Stimulated activated CD8-positive, alpha-beta memory T cell treated with anti-CD3 and anti-CD28 coated beads, Interleukin-12 subunit alpha, Interleukin-12 subunit beta, amount 100 ng/mL, for 24 hours (primary cell): ENCODE measurements around the gene P2RY2.
"Not testable (repeated sequence)": the region's sequence is repeated elsewhere in the genome, so short reads cannot be mapped to it uniquely, and the experiment has no call there.

ENCODE experiments used
- DNase-seq: peaks from one replicate; pipeline ENCODE4 v3.0.0-alpha.2; 2020; ENCODE audit errors: extremely low read depth

P2RY2 gene

GRCh38 chr11:73228268-73229134 is 10.4 kb downstream of the P2RY2 start:
- no peak for DNase-seq

GRCh38 chr11:73229321-73229895 is 11.3 kb downstream of the P2RY2 start:
- DNase-seq, result no peak

GRCh38 chr11:73229896-73230875 is 12.1 kb downstream of the P2RY2 start:
- no peak for DNase-seq

DNA sequence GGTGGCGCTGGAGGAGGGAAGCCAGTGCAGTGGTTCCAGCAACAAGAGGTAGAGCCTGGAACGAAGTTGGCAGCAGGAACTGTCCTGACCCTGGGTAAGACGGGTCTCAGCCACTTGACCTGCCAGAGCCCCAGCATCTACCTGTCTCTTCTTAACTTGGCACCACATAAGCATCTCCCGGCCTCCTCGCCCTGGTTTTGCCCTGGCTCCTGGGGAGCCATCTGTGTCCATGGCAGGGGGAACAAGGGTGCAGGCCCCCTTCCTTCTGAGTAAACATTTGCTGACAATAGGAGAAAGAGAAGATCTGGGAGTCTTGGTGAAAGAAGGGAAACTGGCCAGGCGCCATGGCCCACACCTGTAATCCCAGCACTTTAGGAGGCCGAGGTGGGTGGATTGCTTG is 12.8 kb downstream of the P2RY2 start:
- DNase-seq, result no peak

- DNase-seq, result not testable (repeated sequence)
Observed at GRCh38 chr11:73232487-73232886, 14.4 kb downstream of the P2RY2 start.

- DNase-seq, result no peak
Observed at GRCh38 chr11:73233211-73233610, 15.1 kb downstream of the P2RY2 start.

GRCh38 chr11:73233692-73234470 is 15.8 kb downstream of the P2RY2 start:
- DNase-seq, result no peak

DNA sequence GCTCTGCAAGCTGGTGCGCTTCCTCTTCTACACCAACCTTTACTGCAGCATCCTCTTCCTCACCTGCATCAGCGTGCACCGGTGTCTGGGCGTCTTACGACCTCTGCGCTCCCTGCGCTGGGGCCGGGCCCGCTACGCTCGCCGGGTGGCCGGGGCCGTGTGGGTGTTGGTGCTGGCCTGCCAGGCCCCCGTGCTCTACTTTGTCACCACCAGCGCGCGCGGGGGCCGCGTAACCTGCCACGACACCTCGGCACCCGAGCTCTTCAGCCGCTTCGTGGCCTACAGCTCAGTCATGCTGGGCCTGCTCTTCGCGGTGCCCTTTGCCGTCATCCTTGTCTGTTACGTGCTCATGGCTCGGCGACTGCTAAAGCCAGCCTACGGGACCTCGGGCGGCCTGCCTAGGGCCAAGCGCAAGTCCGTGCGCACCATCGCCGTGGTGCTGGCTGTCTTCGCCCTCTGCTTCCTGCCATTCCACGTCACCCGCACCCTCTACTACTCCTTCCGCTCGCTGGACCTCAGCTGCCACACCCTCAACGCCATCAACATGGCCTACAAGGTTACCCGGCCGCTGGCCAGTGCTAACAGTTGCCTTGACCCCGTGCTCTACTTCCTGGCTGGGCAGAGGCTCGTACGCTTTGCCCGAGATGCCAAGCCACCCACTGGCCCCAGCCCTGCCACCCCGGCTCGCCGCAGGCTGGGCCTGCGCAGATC is 16.5 kb downstream of the P2RY2 start:
- DNase-seq, result no peak

- DNase-seq, result no peak
Observed at GRCh38 chr11:73235236-73235786, 17.2 kb downstream of the P2RY2 start.

DNA sequence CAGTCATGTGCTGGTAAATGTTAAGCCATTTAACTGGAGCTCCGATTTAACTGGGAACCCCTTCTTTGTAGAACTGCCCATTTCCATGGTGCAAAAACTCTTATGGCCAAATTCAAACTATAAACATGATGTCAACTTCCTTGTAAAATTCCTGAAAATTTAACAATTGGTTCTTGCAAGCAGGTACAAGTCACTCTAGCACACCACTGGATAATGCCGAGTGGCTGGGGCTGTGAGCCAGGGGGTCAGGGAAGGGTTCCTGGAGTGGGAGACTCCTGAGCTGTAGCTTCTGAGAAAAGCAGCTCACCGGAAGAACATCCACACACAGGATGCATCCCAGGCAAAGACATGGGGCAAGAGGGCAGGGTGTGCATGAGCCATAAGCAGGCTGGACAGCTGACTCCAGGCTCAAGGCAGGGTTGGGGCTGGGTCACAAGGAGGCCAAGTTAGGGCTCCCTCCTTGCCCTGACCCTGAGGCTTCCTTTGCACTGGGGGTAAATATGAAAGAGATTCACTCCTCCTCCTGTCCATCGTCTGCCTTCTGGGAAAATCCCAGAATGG is 18.2 kb downstream of the P2RY2 start:
- DNase-seq, result no peak

DNA sequence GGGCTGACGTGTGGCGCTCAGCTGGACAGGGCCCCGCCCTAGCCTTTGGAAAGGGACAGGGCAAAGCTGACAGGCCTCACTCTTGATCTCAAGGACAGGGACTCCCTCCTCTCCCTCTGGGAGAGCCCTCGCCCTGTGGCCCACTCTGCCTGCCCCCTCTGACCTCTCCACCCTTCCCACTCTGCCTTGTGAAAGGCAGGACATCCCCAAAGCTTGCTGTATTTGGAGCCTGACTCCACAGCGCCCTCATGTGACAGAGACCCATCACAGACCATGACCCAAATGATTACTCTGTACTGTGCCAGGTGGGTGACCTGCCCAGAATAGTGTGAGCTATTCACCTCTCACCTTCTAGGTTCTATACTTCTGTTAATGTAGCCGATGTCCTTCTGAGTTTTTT is 18.8 kb downstream of the P2RY2 start:
- no peak for DNase-seq

GRCh38 chr11:73237471-73238290 is 19.6 kb downstream of the P2RY2 start:
- no peak for DNase-seq

GRCh38 chr11:73239111-73239521 is 21.0 kb downstream of the P2RY2 start:
- no peak for DNase-seq

DNA sequence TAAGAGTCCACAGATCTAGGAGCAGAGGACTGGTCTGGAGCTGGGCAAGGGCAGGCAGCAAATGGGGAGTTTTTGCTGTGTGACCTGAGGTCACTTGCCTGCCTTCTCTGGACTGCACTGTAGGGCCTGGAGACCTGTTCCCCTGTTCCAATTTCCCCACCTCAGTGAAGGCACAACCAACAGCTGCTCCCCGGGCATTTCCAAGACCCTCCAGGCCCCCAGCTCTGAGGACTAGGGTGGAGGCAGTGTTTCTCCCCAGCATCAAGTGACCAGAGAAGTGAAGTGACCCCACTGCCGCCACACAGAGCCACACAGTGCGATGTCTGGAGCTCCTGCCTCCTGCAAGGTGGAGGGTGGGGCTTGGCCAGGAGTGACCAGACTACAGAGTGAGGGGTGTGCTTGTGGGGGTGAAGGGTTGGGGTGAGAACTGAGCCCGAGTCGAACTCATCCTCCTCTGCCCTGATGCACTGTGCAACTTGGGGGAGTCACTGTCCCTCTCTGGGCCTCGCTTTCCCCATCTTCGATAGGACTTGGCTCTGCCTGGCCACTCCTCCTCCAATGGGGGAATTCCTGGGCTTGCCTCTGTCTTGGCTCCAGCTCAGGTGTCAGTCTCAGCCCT is 21.6 kb downstream of the P2RY2 start:
- DNase-seq, result no peak

DNA sequence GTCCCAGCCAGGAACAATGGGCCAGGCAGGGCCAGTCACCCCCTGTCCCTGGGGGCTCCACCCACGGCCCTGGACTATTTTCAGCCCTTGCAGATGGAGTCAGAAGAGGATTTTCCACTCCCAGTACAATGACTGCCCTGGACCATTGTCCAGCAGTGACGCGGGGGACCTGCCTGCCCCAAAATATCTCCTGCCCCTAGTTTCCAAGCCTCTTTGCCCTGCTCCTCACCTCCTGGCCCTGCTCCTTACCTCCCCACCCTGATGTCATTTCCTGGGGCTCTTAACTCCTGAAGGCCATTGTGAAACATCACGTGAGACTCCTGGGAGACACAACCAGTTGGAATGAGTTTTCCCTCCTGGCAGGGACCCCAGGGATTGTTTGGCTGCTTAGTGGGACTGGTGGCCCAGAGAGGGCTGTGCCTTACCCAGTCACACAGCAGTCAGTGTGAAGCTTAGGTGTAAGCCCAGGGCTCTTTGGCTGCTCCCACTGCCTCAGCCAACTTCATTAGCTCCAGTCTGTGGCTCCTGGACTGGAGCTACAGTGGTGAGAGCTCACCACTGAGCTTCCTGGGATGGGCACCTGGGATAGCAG is 22.2 kb downstream of the P2RY2 start:
- DNase-seq, result no peak

DNA sequence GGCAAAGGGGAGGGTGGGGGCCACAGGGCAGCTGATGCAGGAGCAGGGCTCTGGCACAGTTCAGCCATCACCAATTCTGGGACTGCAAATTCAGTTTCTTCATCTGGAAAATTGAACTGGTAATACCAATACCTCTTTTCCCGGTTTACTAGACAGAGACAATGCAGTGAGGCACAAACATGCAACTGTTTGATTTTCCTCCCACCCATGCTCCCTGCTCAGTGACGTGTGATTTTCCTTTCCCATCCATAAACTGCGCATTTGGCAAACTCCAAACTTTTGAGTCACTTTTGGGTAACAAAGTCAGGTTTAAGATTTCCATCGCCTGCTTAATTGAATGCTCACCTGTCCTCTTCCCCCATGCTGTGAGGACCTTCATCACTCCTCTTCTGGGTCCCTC is 23.2 kb downstream of the P2RY2 start:
- DNase-seq, result no peak

DNA sequence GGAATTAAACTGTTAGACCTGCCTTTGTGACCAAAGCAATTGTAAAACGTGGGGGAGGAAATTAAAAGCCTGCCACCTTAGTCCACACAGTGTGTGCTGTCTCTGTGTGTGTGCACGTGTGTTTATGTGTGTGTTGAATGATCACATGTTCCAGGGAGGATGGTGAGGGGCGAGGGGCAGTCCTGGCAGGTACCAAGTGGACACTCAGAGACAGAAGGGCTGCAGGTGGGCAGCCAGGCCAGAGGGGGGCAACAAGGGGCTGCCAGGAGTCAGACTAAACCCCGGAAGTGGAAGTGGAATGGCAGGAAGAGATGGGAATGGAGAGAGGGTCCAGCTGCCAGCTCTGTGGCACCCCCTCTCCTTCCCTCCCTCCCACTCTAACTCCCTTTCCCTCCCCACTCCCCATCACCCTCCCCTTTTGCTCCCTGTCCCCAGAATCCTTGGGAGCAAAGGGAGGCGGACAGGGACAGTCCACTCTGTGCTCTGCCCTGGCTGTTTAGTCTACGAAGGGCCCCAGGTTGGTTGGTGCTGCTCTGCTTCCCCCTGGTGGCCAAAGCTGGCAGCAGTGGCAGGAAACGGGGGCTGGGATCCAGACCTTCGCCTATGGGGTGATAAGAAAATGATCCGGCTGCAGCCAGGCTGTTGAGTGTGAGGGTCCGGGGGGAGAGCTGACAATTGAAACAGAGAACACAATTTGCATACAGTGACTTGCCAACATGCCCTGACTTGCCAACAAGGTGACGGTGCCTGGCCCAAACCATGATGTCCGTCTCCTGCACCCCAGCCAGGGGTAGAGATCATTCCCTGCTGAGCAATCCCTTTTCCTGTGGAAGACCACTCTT is 24.4 kb downstream of the P2RY2 start:
- peak; percentile 34 for DNase-seq

DNA sequence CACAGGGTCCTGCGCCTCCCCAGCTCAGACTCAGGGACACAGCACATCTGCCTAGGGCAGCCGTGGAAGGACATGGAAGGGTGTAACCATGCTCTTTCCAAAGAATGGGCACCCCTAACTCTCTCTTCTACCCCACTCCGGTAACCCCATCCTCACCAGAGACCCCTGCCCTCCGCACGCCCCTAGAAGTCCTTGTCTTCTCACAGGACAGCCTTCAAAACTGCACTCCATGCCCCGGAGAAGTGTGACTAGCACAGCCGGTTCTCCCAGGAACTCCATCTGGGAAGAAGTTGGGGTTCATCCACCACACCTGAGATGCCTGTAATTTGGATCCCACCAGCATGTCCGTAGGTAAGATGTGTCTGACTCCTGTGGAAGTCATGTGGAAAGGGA is 25.0 kb downstream of the P2RY2 start:
- DNase-seq, result no peak
